ENCODE results near the gene COPB2.

COPB2 gene

DNA sequence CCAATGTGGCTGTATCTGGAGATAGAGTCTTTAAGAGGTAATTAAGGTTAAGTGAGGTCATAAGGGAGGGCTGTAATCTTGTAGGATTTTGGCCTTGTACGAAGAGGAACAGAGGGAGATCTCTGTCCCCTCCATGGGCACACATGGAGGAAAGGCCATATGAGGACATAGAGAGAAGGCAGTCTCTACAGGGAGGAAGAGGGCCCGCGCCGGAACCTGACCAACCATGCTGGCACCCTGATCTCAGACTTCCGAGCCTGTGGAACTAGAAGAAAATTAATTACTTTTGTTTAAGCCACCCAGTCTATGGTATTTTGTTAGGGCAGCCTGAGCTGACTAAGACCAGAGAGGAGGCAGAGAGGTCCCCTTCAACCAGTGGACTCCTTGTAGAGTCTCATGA lies 63.3 kb downstream of the COPB2 start:
- TF ChIP-seq, protein P1, sequence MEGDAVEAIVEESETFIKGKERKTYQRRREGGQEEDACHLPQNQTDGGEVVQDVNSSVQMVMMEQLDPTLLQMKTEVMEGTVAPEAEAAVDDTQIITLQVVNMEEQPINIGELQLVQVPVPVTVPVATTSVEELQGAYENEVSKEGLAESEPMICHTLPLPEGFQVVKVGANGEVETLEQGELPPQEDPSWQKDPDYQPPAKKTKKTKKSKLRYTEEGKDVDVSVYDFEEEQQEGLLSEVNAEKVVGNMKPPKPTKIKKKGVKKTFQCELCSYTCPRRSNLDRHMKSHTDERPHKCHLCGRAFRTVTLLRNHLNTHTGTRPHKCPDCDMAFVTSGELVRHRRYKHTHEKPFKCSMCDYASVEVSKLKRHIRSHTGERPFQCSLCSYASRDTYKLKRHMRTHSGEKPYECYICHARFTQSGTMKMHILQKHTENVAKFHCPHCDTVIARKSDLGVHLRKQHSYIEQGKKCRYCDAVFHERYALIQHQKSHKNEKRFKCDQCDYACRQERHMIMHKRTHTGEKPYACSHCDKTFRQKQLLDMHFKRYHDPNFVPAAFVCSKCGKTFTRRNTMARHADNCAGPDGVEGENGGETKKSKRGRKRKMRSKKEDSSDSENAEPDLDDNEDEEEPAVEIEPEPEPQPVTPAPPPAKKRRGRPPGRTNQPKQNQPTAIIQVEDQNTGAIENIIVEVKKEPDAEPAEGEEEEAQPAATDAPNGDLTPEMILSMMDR (conservative IDR thresholded peaks at IDR 0.05) = no peak
- H3K27ac ChIP-seq = no peak overlapping the region

DNA sequence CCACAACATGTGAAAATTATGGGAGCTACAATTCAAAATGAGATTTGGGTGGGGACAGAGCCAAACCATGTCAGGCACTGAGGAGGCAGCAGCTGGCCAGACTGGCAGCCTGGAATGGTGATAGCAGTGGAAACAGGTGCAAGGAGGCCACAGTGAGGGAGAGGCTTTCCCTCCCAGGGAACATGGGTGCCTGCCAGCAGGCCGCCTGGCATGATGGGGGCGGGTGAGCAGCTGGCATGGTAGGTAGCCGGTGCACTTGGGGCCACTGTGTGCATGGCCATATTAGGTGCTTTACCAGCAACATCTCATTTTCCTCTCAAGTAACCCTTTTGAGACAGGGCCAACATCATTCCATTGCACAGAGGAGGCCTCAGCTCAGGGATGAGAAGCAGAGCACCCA lies 63.9 kb downstream of the COPB2 start:
- TF ChIP-seq, protein P1 (conservative IDR thresholded peaks at IDR 0.05) = no peak
- no peak overlapping the region for H3K27ac ChIP-seq

DNA sequence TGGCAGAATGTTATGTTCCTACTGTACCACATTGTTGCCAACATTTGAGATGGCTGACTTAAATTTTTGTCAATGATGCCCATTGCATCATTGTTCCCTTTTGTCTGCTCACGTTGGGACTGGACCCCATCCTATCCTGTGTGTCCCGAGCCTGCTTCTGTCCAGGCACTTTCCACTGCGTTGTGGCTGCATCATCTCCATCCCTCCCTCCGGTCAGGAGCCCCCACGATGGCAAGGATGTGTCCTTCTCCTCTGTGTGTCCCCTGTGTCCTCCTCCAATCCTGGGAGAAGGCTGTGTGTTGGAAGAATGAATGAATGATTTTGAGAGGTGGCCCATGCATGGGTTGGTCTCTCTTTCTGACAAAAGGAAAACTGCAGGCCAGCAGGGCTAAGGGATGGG lies 65.0 kb downstream of the COPB2 start:
- TF ChIP-seq, protein P1 (conservative IDR thresholded peaks at IDR 0.05) = no peak
- H3K27ac ChIP-seq = no peak overlapping the region

DNA sequence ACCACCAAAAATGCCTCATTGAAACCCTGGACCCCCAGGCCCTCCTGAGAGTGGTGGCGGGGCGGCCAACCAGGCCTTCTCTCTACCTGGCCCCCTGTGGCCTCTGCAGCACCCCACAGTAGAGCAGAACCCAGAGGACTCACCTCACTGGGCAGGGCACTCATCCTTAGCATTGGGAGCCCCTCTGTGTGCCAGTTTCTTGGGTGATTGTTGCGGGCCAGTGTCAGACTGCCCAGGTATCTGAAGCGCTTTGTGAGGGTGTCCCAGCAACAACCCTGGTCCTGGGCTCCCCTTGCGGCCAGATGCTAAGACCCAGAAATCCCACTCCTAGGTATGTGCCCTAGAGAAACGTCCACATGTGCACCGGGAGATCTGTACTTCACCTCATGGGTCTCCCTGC lies 66.3 kb downstream of the COPB2 start:
- TF ChIP-seq, protein P1 (conservative IDR thresholded peaks at IDR 0.05) = no peak
- no peak overlapping the region for H3K27ac ChIP-seq

DNA sequence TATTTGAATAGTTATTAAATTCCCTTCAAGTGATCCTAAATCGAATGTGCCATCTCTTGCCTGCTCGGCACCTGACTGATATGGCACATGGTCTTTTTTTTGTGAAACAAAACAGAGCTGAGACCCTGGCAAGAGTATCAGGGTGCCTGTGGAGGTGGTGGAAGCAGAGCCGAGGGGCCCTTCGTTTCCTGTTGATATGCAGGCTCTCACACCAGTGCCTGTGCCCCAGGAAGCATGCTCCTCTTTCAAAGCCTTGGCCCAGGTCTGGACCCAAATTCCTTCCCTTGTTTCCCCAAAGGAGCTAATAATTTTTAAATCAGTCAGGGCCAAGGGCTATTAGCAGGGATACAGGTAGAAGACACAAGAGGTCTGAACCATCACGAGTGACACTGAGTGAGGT lies 67.1 kb downstream of the COPB2 start:
- TF ChIP-seq, protein P1 (conservative IDR thresholded peaks at IDR 0.05) = no peak
- H3K27ac ChIP-seq = no peak overlapping the region

DNA sequence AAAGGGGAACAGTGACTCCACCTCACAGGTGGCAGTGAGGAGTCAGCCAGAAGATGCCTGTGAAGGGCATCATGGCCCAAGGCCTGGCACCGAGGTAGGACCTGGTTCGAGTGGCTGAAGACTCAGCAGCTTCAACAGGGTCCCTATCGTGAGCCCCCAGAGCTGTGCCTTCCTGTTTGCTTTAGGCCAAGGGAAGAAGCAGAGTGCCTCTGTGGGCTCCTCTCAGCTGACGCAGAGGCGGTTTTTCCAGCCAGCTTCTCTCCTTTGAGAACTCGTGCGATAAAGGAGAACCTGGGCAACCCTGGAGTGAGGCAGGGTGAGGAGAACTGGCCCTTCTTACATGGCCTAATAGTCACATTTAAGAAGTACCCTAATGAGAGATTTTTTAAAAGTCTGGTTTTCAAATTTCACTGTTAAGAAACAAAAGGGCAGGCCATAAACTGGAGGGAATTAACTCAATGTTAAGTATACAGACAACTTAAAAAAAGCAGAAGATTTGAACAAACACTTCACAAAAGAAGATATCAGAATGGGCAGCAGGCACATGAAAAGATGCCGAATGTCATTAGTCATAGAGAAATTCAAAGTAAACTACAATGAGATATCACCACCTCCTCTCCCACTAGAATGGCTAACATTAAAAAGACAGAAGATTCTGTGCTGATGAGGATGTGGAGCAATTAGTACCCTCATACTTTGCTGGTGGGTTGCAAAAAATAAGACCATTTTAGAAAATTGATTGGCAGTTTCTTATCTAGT lies 68.7 kb downstream of the COPB2 start:
- TF ChIP-seq, protein P1 (conservative IDR thresholded peaks at IDR 0.05) = no peak

DNA sequence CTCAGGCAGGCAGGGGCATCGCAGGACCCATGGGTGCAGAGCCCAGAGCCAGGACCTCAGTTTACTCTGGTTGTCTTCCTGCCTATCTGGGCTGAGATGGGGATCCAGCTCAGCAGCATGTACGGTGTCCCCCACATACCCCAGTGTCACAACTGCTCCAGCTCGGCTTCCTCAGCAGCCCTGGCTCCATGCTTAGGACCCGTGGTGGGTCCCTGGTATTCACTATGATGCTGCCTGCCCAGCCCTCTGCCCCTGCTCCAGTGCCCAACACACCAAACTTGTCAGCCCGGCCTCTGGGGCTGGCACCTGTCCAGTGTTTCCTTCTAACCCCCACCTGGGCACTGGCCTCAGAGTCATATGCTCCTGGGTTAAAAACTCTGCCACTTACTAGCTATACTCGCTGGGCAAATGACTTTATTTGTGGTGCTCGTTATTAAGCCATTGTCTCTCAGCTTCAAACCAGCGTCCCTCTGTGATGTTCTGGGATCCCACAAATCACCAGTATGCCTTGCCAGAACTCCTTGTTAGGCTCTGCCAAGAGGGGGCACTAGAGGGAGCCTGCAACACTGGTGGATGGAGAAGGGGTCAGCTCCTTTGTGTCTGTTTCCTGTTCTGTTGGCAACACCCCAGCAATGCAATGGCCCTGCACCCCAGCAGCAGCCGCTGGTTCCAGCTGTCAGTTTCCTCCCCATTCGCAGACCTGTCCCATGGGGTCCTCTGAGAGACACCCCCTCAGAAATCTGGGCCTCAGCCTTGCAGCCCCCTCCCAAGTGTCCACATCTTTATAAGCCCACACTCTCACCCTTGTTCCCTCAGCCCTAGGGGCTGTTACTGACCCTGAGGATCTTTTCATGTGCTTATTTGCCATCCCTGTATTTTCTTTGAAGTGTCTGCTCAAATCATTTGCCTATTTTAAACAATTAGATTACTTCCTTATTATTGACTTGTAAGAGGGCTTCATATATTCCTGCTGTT lies 69.7 kb downstream of the COPB2 start:
- TF ChIP-seq, protein P1 (conservative IDR thresholded peaks at IDR 0.05) = no peak
- peak overlapping the region; percentile 32; the same call in 1 of the 2 replicates for H3K27ac ChIP-seq

More for the DNA sequence above, 68.7 kb downstream of the COPB2 start:
- H3K27ac ChIP-seq = peak overlapping the region; percentile 32
